CD4-positive, alpha-beta T cell treated with Interleukin-4 for 4 hours (primary cell): ENCODE results near the gene WWC2.
"Not testable (repeated sequence)": the region's sequence is repeated elsewhere in the genome, so short reads cannot be mapped to it uniquely, and the experiment has no call there.

Experiments
- DNase-seq: peaks from one replicate; pipeline ENCODE4 v3.0.0-alpha.2; 2020

The WWC2 gene

DNA sequence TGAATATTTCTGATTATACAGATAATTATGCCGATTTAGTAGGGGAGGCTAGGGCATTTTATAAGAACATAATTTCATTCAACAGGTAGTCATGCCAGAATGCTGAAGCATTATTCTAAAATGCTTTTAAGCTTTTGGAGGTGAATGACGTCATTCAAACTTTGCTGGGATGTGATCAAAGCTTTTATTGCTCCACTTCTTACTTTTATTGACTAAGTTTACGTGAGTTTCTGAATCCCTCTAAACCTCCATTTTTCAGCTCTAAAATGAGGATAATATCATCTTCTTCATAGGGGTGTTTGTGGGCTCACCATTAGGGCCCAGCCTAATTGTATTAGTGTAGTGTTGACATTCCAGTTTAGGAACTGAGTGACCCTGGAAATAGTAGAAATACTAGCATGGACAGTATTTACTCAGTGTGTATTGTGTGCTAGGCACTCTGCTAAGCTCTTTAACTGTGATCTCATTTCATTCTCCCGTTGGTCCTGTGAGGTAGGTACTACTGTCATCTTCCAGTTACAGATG is 3.0 kb downstream of the WWC2 start:
- no peak for DNase-seq

DNA sequence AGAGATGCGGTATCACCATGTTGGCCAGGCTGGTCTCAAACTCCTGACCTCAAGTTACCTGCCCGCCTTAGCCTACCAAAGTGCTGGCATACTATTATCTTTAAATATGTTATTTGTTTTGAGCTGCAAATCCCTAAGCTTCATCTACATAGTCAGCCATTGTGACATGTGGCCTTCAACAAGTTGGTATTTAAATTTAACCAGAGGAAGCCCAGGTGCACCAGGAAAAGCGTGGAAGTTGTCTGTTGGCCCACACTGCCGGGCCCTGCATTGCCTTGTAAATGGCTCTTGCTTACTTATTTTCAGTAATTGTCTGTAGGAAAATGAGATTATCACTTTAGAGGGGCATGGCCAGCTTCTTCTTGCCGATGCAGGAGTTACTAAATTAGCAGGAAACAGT is 6.0 kb downstream of the WWC2 start:
- DNase-seq: no peak

DNA sequence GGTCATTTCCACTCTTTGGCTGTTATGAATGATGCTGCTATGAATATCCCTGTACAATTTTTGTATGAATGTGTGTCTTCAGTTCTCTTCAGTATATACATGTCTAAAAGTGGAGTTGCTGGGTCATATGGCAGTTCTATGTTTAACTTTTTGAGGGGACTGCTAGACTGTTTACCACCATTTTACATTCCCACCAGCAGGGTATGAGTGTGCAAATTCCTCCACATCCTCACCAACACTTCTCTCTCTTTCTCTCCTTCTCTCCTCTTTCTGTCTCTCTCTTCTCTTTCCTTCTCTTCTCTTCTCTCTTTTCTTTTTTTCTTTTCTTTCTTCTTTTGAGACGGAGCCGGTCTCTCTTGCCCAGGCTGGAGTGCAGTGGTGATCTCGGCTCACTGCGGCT is 7.8 kb downstream of the WWC2 start:
- DNase-seq: no peak

DNA sequence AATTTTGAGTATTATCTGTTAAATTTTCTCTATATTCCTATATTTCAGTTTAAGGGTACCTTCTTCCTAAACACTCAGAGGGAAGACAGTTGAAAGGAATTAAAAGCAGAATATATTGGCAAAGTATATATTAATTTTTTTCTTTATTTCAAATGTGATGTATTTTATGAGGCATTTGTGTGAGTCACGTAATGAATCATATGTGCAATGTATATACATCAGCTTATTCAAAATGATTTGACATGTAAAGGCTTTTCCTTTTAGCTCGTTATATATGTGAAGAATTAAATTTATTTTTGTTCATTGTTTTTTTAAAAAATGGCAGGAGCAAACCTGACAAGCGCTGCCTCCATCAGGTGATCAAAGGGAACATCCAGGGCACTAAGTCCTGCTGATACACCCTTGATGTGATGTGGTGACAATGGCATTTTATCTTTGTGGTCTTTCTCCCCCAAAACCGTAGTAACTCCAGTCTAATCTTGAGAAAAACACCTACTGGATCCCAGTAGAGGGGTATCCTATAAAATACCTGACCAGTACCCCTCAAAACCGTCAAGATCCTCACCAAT is 8.9 kb downstream of the WWC2 start:
- no peak for DNase-seq

DNA sequence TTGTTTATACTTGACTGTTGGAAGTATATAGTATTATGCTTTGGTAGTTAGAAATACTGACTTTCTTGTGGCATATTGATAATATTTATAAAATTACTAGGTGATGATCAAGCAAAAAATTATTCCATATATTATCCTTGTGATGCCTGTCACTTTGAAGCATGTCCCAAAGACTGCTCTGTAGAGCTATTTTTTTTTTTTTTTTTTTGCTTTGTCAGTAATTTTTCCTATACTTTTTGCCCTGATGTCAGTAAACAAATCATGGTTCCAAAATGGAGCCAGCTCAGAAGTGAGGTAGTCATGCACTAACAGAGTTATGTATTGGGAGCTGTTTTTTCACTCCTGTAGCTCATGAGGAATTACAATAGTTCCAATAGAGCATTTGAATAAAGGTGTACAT is 11.2 kb downstream of the WWC2 start:
- no peak for DNase-seq

DNA sequence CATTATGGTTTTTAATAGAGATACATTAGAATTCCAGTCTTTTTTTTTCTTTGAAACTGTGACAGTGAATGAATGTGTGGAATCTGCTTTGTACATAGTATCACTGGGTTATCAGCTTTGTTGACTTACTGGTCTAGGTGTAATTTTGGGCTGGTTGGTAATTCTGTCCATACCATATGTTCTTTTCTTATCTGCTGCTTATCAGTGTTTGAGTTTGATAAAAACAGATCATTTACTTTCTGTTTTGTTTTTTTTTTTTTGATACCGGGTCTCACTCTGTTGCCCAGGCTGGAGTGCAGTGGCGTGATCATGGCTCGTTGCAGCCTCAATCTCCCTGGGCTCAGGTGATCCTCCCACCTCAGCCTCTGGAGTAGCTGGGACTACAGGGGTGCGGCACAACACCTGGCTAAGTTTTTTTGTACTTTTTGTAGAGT is 12.4 kb downstream of the WWC2 start:
- DNase-seq: no peak

DNA sequence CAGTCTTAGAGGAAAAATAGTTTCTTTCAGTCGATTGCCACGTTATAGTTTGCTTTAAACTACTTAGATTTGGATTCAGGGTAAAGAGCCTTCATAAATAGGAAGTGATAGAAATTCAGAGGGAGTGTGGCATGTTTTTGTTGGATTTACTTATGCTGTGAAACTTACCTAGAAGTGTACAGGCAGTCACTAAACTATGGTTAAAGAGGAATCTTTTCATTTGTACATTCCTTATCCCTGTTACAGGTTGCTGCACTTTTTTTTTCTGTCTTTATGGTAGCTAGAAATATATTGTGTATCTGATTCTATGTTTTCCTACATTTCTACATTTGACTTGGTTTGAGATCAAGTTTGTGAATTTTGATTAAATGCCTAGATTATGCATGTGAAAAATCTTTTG is 19.1 kb downstream of the WWC2 start:
- DNase-seq: no peak

DNA sequence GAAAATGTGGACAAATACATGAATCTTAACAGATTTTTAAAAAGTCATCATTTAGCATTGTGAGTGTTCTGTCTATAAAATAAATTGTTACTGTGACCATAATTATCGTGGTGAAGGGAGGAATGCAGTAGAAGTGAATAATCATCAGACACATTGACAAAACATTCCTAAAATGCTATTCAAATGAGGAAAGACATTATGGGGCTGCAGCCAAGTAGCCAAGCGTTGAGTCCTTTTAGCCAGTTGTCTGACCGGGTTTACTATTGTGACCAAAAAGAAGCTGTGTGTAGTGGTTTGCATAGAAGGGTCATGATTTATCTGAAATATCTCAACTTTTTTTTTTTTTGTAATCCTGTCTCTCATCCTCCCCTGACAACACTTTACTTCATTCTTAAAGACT is 19.5 kb downstream of the WWC2 start:
- DNase-seq: no peak

DNA sequence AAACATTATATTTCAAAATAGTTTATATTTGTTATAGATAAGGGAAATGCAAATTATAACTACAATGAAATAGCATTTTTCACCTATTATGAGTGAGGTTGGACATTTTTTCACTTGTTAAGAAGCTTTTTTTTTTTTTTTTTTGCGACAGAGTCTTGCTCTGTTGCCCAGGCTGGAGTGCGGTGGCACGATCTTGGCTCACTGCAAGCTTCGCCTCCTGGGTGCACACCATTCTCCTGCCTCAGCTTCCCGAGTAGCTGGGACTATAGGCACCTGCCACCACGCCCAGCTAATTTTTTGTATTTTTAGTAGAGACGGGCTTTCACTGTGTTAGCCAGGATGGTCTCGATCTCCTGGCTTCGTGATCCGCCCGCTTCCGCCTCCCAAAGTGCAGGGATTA is 22.6 kb downstream of the WWC2 start:
- DNase-seq: not testable (repeated sequence)

DNA sequence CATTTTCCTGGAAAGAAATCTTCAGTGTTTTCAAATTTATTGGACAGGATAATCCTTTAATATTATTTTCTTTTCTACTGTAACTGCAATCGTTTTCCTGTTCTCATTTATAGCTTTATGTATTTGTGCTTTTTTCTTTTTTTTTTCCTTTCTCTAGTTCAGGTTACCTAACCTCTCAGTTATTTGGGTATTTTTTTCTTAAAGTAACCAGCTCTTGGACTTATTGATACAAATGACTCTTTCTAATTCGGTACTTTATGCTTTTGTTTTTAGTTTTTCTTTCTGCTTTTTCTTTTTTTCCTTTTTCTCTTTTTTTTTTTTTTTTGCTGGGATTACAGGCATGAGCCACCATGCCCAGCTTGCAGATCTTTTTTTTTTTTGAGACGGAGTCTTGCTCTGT is 25.2 kb downstream of the WWC2 start:
- DNase-seq: no peak

DNA sequence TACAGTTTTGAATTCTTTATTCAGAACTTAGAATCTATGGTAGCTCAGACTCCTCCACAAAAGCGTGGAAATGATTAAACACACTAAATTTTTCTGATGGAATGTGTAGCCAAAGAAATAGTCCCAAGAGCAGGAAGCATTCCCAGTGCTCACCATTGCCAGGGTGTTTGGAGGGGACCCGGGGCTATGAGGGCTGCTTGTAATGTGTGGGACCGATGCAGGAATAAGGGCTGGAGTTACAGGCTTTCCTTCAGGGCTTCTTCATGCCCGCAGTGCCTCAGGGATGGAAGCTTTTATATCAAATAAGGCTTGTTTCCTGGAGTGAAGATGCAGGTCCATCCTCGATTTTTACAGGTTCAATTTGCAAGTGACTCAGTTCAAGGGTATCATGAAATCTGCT is 25.8 kb downstream of the WWC2 start:
- DNase-seq: no peak

DNA sequence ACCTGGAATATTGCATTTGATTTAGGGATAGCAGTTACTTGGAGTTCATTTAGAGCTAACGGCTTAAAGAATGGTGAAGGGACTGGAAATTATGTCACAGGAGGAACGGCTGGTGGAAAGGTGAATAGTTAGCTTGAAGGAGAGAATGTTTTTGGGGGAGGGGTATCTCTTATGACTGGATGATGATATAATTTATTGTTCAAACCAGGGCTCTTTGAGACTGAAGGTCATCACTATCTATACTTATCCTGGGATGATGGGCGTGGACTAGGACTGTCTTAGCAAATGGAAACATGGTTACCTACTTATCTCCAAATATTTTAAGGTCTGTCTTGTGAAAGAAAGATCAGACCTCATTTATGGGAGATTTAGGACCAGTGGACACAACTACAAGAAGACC is 30.1 kb downstream of the WWC2 start:
- no peak for DNase-seq

DNA sequence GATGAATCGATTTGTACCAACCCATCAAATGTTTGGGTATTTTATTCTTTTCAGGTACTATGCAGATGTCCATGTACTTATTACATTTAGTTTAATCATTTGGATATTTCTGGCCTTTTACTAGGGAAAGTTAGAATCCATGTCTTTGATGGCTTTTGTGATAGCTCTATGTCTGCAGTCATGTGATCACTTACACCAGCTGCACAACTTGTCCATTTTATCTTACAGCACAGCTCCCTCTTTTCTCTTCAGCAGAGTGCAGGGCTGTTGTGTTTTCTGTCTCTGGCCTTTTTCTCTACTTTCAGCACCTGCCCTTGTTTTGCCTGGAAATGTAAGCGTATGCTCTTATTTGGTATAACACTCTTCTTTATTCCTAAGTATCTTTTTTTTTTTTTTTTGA is 30.6 kb downstream of the WWC2 start:
- DNase-seq: no peak

DNA sequence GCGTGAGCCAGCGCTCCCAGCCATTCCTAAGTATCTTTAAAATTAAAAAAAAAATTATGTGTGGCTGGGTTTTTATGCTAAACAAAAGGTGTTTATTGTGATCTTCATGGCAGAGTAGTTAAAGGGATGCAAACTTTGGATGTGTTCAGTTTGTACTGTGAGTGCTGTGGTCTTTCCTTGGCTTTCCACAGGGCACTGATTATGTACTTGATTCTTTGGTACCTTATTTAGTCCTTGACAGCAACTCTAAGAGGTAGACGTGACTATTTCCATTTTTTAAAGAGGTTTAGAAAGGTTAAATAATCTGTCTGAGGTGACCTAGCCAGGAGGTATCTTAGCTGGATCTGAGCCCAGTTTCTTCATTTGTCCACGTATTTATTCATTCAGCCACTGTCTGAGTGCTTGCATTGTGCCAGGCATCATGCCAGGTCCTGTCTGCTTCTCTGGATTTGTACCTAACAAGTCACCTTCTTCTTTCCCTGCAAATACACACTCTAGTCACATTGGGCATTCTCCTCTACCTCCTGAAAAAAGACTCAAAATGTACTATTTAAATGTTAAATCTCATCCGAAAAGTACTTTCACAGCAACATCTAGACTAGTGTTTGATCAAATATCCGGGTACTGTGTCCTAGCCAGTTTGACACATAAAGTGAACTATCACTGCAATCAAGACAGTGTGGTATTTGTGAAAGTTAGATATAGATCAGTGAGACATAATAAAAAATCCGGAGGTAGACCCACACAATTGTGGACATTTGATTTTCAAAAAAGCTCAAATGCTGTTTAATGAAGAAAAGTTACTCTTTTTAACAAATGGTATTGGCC is 31.5 kb downstream of the WWC2 start:
- no peak for DNase-seq

DNA sequence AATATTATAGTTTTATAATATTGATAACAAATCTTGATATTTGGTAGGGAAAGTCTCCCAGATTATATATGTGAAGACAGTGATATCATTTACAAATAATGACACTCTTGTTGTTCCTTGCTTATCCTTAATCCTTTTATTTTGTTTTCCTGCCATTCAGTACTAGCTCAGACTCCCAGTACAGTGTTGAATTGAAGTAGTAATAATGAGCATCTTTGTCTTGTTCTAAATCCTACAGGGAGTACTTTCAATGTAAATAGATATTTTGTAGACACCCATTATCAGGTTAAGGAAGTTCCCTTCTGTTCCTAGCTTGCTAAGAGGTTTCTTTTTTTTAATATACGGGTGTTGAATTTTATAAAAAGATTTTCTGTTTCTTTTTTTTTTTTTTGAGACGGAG is 33.0 kb downstream of the WWC2 start:
- DNase-seq: no peak

DNA sequence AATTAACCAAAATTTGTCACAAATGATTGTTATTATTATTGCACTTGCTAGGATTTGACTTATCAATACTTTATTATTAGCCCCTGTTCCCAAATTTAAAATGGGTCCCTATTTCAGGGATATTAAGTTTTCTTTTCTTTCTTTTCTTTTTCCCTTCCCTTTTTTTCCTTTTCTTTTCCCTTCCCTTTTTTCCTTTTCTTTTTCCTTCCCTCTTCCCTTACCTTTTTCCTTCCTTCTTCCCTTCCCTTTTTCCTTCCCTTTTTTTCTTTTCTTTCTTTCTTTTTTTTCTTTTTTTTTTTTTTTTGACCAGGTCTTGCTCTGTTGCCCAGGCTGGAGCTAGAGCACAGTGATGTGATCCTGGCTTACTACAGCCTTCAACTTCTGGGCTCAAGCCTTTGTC is 33.8 kb downstream of the WWC2 start:
- no peak for DNase-seq

DNA sequence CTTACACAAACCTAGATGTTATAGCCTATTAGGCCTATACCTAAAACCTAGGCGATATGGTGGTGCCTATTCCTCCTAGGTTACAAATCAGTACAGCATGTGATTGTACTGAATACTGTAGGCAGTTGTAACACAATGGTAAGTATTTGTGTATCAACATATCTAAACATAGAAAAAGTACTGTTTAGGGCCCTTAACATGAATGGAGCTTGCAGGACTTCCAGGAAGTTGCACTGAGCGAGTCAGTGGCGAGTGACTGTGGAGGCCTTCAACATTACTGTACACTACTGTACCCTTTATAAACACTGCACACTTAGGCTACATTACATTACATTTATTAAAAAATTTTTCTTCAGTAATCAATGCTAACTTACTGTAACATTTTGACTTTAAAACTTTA is 37.8 kb downstream of the WWC2 start:
- no peak for DNase-seq

DNA sequence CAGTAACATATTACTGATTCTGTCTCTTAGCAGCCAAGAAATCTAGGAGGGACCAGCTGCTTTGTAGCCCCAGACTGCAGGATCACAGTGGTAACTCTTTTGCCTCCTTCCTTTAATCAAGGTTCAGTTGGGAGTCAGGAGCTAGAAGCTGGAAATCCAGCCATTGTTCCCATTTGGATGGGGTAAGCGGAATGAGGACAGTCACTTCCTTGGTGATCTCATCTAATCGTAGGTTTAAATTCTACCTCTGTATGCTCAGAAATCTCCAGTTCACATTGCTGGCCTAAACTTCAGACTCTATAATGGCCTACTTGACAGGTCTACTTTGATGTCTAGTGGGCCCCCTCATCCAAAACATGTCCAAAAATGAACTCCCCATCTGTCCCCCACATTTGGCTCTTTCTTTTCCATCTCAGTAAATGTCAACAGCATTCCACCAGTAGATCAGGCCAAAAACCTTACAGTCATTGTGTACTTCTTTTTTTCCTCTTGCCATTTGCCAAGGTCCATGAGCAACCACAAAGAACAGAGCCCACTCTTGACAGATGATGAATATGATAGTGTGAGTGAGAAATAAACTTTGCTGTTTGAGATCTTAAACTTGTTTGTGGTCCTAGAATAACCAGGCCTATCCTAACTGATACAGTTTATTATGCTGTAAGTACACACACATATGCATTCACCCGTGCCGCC is 40.1 kb downstream of the WWC2 start:
- DNase-seq: no peak

DNA sequence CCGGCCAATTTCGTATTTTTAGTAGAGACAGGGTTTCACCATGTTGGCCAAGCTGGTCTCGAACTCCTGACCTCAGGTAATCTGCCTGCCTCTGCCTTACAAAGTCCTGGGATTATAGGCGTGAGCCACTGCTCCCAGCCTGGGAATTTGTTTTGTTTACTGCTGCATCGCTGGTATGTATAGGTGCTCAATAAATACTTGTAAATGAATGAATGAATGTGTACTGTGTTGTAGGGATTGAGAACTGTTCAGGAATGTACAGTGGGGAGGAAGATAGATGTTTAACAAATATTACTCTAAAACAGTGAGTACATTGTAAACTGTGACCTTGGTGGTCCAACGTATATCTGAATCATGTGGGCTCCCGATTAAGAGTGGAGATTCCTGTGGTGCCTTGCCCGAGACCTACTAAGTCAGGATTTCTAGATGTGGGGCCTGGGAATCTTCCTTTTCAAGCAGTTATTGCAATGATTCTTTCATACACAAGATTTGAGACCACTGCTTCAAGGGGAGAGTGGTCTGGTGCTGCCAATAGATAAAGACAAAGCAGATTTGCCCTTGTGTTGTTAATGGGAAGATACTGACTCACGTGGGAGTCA is 41.0 kb downstream of the WWC2 start:
- no peak for DNase-seq

DNA sequence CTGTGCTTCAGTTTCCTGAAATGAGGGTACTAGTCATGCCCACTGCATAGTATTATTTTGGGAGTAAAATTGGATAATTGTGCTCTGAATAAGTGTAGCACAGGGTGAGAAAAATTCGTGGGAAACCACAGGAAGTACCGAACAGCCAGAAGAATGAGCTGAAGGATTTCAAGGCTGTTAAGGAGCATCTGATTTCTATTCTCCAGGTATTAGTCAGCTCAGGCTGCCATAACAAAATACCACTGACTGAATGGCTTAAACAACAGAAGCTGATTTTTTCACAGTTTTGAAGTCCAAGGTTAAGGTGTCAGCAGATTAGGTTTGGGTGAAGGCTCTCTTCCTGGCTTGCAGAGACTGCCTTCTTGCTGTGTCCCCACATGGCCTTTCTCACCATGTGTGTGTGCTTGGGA is 41.9 kb downstream of the WWC2 start:
- DNase-seq: no peak

DNA sequence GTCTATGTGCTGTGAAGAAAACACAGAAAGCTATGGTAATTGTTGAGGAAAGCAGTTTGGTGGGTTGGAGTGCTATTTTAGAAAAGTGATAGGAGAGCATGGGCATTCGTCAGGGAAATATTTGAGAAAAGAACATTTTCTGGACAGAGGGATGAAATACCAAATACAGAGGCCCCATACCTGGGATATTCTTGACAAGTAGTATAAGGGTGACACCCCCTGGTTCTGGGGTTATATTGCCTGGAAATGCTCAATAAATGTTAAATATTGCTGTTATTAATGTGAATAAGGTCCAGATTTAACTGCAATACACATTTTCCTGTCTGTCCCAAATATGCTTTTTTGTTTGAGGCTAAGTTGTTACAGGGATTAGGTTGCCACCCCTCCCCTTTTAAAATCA is 42.9 kb downstream of the WWC2 start:
- no peak for DNase-seq

DNA sequence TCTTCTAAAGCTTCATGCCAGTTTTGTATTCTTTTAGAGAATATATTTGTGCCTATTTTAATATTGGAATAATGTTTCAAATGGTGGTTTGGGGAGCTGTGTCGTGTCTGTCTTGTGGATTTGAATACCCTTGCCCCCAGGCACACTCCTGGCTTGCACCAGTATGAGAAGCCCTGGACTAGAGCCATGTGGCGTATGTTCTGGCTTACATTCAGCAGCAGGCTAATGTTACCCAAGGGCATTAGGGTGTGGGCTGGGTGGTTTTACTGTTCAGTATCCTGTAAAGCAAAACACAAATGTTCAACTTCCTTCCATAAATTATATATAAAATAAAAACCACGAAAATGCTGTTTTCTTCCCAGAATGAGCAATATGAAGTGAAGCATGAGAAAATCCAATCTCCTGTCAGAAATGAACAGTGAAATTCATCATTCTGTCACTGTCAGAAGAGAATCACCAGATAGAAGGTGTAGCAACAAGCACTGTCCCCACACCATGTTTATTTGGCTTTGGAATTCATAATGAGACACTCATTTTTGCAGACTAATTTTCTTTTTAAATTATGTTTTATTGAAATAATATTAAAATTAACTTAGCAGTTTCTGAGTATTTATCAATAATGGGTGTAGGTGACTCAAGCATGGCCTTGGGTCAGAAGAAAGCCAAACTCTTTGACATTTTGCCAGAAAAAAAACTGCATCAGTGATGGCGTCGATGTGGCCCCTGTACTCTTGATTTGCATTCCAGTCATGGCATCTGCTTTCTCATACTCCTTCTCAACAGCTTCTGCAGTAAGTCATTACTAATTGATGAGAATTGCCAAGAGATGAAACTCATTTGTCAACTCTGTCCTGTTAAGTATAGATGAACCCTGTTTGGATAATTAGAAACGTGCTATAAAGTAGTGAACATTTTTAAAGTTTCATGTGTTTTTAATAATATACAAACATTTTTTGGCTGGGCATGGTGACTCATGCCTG is 43.8 kb downstream of the WWC2 start:
- no peak for DNase-seq
